ENCODE data around the gene SLC38A8.

The SLC38A8 gene

GRCh38 chr16:84027625-84028024, 15.0 kb downstream of the SLC38A8 start:
- no peak for DNase-seq

GRCh38 chr16:84026606-84027005, 16.0 kb downstream of the SLC38A8 start:
- no peak for DNase-seq

GRCh38 chr16:84024854-84025253, 17.7 kb downstream of the SLC38A8 start:
- DNase-seq, result no peak

- no peak for DNase-seq
Measured at GRCh38 chr16:84022644-84023043, 20.0 kb downstream of the SLC38A8 start.

GRCh38 chr16:84021488-84021887, 21.1 kb downstream of the SLC38A8 start:
- DNase-seq, result no peak

GRCh38 chr16:84020353-84020752, 22.2 kb downstream of the SLC38A8 start:
- no peak for DNase-seq

GRCh38 chr16:84018710-84019109, 23.9 kb downstream of the SLC38A8 start:
- no peak for DNase-seq

- no peak for DNase-seq
Measured at GRCh38 chr16:84016477-84016876, 26.1 kb downstream of the SLC38A8 start.

- DNase-seq, result no peak
Measured at GRCh38 chr16:84015399-84015798, 27.2 kb downstream of the SLC38A8 start.

- no peak for DNase-seq
Measured at GRCh38 chr16:84014570-84015327, 27.8 kb downstream of the SLC38A8 start.

GRCh38 chr16:84013787-84014569, 28.6 kb downstream of the SLC38A8 start:
- DNase-seq, result peak in 4 of 5 experiments; percentile 17 to 71 (median 40)

- no peak for DNase-seq
Measured at GRCh38 chr16:84009282-84009681, 33.3 kb downstream of the SLC38A8 start.

GRCh38 chr16:84007965-84008364, 34.6 kb downstream of the SLC38A8 start:
- no peak for DNase-seq

GRCh38 chr16:84007520-84007919, 35.1 kb downstream of the SLC38A8 start:
- DNase-seq, result no peak

GRCh38 chr16:84005391-84005790, 37.2 kb downstream of the SLC38A8 start:
- DNase-seq, result no peak

- no peak for DNase-seq
Measured at GRCh38 chr16:84004442-84004841, 38.2 kb downstream of the SLC38A8 start.

GRCh38 chr16:84003038-84003437, 39.6 kb downstream of the SLC38A8 start:
- DNase-seq, result no peak

GRCh38 chr16:84001726-84002125, 40.9 kb downstream of the SLC38A8 start:
- no peak for DNase-seq

GRCh38 chr16:84000989-84001642, 41.5 kb downstream of the SLC38A8 start:
- DNase-seq, result no peak

GRCh38 chr16:83998091-83998490, 44.5 kb downstream of the SLC38A8 start:
- DNase-seq, result no peak

GRCh38 chr16:83996481-83997252, 45.9 kb downstream of the SLC38A8 start:
- DNase-seq, result no peak

GRCh38 chr16:83995754-83996153, 46.8 kb downstream of the SLC38A8 start:
- no peak for DNase-seq

- DNase-seq, result no peak
Measured at GRCh38 chr16:83994703-83995102, 47.9 kb downstream of the SLC38A8 start.
